ENCODE measurements around the gene BCKDK.

BCKDK gene
- total RNA-seq, result 7.8 to 9.0 reads per million in 2 donors

- DNase-seq, result peak; percentile 28 to 81 (median 42)
Observed at GRCh38 chr16:31108035-31108793, at the start of gene BCKDK. Gene BCKDK (plus strand): TSS chr16:31108386. CDS start chr16:31109224, 838 bp downstream.

GRCh38 chr16:31061126-31061812 lies 46.9 kb upstream of the BCKDK start:
- DNase-seq, result no peak

GRCh38 chr16:31061813-31062440 lies 46.3 kb upstream of the BCKDK start:
- DNase-seq, result no peak

GRCh38 chr16:31063495-31063842 lies 44.7 kb upstream of the BCKDK start:
- no peak for DNase-seq

- peak in 2 of 5 experiments; percentile 65 to 72 for DNase-seq
Observed at GRCh38 chr16:31063843-31064611, 44.2 kb upstream of the BCKDK start.

- DNase-seq, result peak in 1 of 5 experiments; percentile 5
Observed at GRCh38 chr16:31064882-31065461, 43.2 kb upstream of the BCKDK start.

- DNase-seq, result no peak
Observed at GRCh38 chr16:31067342-31067741, 40.8 kb upstream of the BCKDK start.

GRCh38 chr16:31071861-31072260 lies 36.3 kb upstream of the BCKDK start:
- DNase-seq, result no peak

- peak in 2 of 5 experiments; percentile 13 to 73 for DNase-seq
Observed at GRCh38 chr16:31072540-31073141, 35.5 kb upstream of the BCKDK start.

- peak; percentile 78 to 90 (median 84) for DNase-seq
Observed at GRCh38 chr16:31073142-31073969, 34.8 kb upstream of the BCKDK start.

- DNase-seq, result peak; percentile 91 to 100 (median 97)
Observed at GRCh38 chr16:31073970-31074813, 34.0 kb upstream of the BCKDK start, which contains the start of the genes ZNF646 and ZNF668. Gene ZNF646 (plus strand): TSS chr16:31074422. CDS start chr16:31076325, 1,903 bp downstream. Gene ZNF668 (minus strand): TSS chr16:31074240. CDS start chr16:31064459, 9,781 bp downstream.

GRCh38 chr16:31074814-31075183 lies 33.4 kb upstream of the BCKDK start:
- DNase-seq, result no peak

- DNase-seq, result no peak
Observed at GRCh38 chr16:31076319-31076718, 31.9 kb upstream of the BCKDK start.

- DNase-seq, result no peak
Observed at GRCh38 chr16:31077024-31077423, 31.2 kb upstream of the BCKDK start.

- no peak for DNase-seq
Observed at GRCh38 chr16:31077592-31078396, 30.4 kb upstream of the BCKDK start.

GRCh38 chr16:31078597-31079341 lies 29.4 kb upstream of the BCKDK start:
- DNase-seq, result no peak

GRCh38 chr16:31079342-31079944 lies 28.7 kb upstream of the BCKDK start:
- DNase-seq, result no peak

All from T-helper 2 cell (primary cell).